Jurkat, Clone E6-1 (cell line): Measurements from ENCODE around the gene GUK1.

ENCODE experiments used
- DNase-seq: peaks from one replicate; pipeline ENCODE4 v3.0.0-alpha.2; 2011; ENCODE audit warnings: low read depth, low spot score
- H3K4me3 ChIP-seq: 2 replicates; pipeline ENCODE4 v1.5.1; 2011; ENCODE audit warnings: mild to moderate bottlenecking, low read length, control low read depth, moderate library complexity

The GUK1 gene

GRCh38 chr1:228156941-228157728 lies 17.1 kb downstream of the GUK1 start:
- no peak overlapping the region for H3K4me3 ChIP-seq
- DNase-seq, result no peak

- no peak overlapping the region for H3K4me3 ChIP-seq
- no peak for DNase-seq
Measured at GRCh38 chr1:228157729-228158126, 17.6 kb downstream of the GUK1 start.

GRCh38 chr1:228158151-228159007 lies 18.3 kb downstream of the GUK1 start:
- H3K4me3 ChIP-seq, result no peak overlapping the region
- no peak for DNase-seq

- no peak overlapping the region for H3K4me3 ChIP-seq
- no peak for DNase-seq
Measured at GRCh38 chr1:228159008-228159665, 19.1 kb downstream of the GUK1 start.

GRCh38 chr1:228160201-228160761 lies 20.2 kb downstream of the GUK1 start:
- DNase-seq, result no peak

GRCh38 chr1:228161362-228161761 lies 21.3 kb downstream of the GUK1 start:
- DNase-seq, result no peak
- no peak overlapping the region for H3K4me3 ChIP-seq

More at GRCh38 chr1:228160201-228160761, 20.2 kb downstream of the GUK1 start:
- no peak overlapping the region for H3K4me3 ChIP-seq

- DNase-seq, result no peak
- no peak overlapping the region for H3K4me3 ChIP-seq
Measured at GRCh38 chr1:228161866-228162265, 21.8 kb downstream of the GUK1 start.

- no peak for DNase-seq
- H3K4me3 ChIP-seq, result no peak overlapping the region
Measured at GRCh38 chr1:228162286-228163006, 22.4 kb downstream of the GUK1 start.

- DNase-seq, result no peak
Measured at GRCh38 chr1:228163007-228163753, 23.1 kb downstream of the GUK1 start.

GRCh38 chr1:228163776-228164519 lies 23.9 kb downstream of the GUK1 start:
- no peak for DNase-seq
- H3K4me3 ChIP-seq, result no peak overlapping the region

More at GRCh38 chr1:228163007-228163753, 23.1 kb downstream of the GUK1 start:
- no peak overlapping the region for H3K4me3 ChIP-seq

GRCh38 chr1:228164561-228165371 lies 24.7 kb downstream of the GUK1 start:
- no peak for DNase-seq
- H3K4me3 ChIP-seq, result peak overlapping the region; percentile 64

GRCh38 chr1:228165372-228166169 lies 25.5 kb downstream of the GUK1 start, which contains the start of gene IBA57:
TSS of gene IBA57 (plus strand) at chr1:228165804. CDS start at chr1:228165817, 13 bp downstream.
- DNase-seq, result peak; percentile 97
- H3K4me3 ChIP-seq, result peak within 1 kb of the TSS; percentile 72

GRCh38 chr1:228166170-228166936 lies 26.3 kb downstream of the GUK1 start:
- no peak for DNase-seq
- H3K4me3 ChIP-seq, result peak overlapping the region; percentile 72

- no peak overlapping the region for H3K4me3 ChIP-seq
- DNase-seq, result no peak
Measured at GRCh38 chr1:228168563-228169270, 28.6 kb downstream of the GUK1 start.
